ENCODE data around the gene NSFL1C. TPM values are rescaled to one million over a fixed set of nuclear protein-coding genes. Genes with fewer than 3 reads are reported as not detected.

The NSFL1C gene
- 38.5 and 38.6 TPM in 2 replicates for total RNA-seq

DNA sequence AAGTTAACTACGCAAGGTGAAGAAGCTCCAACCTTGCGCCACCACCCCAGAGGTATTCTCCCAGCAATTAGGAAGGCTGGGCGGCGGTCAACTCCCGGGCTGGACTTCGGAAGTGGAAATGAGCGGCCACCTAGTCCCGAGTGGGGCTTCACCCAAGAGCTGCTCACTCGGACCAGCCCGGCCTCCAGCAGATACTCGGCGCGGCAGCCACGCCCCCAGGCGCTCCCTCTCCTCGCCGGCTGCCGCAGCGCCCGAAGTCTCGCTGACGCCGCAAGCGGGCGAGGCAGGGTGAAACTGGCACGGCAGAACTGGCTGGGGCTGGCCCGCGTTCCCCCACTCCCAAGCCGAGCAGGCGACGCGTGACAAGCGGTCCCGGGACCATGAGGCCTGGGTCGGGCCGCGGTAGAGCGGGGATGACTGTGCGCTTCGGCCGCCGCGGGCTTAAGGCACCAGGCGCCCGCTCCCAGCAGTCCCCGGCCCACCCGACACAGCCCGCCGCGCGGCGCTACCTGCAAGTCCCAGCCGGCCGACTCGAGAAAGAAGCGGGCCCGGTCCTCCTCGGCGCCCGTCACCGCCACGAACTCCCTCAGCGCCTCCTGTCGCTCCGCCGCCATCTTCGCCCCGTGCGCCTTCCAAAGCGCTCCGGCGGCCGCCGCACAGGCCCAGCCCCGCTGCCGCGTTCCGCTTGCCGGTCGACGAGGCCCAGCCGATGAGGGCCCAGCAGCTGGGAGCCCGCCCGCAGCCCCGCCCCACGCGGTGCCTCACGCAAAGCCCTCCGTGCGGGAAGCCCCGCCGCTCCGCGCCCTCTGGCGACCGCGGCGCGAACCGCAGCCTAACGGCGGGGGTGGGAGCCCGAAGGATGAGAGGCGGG is at the start of gene NSFL1C:
NSFL1C (minus strand) TSS at position 639 of the 871 bp plus-strand sequence; CDS start at position 614, 25 bp downstream.

DNA sequence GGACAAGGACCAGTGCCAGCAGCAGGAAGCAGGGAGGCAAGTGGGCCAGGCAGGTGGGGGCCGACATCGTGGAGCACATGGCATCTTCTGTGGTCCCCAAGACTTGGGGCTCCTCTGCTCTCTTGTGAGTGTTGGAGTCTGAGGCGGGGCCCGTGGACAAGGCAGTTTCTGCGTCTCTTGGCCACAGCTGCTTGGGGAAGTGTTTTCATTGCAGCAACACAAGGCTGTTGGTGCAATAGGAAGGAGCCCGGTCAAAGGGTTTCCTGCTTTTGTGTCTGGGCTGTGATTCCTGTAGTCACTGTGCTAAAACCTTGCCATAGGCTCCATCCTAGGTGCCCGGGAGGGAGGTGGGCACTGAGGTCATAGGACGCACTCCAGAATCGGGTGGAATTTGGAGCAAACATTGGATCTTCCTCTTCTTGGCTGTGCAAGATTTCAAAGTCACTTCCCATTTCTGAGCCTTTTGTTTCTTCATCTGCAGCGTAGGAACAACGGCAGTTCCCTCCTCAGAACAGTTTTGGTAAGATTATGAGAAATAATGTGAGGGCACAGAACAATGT is 24.7 kb upstream of the NSFL1C start, which contains the start of gene SIRPB2:
SIRPB2 (minus strand) TSS at position 140 of the 560 bp plus-strand sequence; CDS start at position 79, 61 bp downstream.

DNA sequence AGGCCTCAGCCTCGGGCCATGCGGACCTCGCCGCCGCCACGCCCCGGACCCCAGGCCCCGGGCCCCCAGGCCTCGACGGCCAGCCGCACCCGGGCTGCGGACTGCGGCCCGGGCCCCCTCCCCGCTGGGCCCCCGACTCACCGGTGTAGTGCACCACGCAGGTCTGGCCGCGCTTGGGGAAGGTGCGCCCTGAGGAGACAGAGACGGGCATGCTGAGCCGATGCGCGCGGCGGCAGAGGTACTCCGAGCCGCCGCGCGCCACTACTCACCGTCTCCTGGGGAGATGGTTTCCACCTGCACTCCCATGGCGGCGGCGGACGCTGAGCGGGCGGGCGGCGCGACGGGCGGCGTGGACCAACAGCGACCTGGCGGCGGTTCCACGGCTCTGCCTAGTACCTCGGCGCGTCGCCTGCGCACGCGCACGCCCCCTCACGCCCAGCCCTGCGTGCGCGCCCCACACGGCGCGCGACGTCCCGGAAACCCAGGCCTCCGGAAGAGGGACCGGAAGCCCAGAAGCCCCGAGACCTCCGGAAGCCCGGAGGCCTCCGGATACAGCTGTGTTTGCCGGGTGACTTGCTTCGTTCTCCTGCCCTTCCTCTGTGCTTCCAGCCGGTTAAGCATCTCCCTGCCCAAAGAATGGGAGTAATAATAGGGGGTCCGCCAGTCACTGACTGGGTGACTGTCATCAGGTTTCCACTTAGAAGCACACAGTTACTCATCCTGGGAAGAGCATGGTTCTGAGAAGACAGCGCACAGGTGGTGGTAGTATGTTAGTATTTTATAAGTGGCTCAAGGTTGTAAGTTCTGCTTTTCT is 73.7 kb downstream of the NSFL1C start, which contains the start of gene FKBP1A:
FKBP1A (minus strand) TSS at position 362 of the 814 bp plus-strand sequence; CDS start at position 306, 56 bp downstream.

Other genes starting within 250 kb of the NSFL1C start
- not detected in 2 replicates for gene RAD21L1, start 240.8 kb downstream of the NSFL1C start, total RNA-seq
- 5.3 and 6.2 TPM in 2 replicates for gene SNPH, start 200.6 kb downstream of the NSFL1C start, total RNA-seq
- gene SDCBP2, start 137.7 kb downstream of the NSFL1C start, total RNA-seq: 4.9 and 6.2 TPM in 2 replicates
- gene FKBP1A, start 73.8 kb downstream of the NSFL1C start, total RNA-seq: 411 and 427 TPM in 2 replicates
- 4.2 and 4.6 TPM in 2 replicates for gene SIRPB2, start 24.6 kb upstream of the NSFL1C start, total RNA-seq
- gene SIRPD, start 90.9 kb upstream of the NSFL1C start, total RNA-seq: not detected in 2 replicates
- gene SIRPB1, start 153.2 kb upstream of the NSFL1C start, total RNA-seq: 0.10 and 1.6 TPM in 2 replicates
- not detected in 2 replicates for gene SIRPG, start 190.9 kb upstream of the NSFL1C start, total RNA-seq

All from vein endothelial cell (primary cell).